Measurements from ENCODE around the gene TNNI2. TPM values are rescaled to one million over a fixed set of nuclear protein-coding genes. Genes with fewer than 3 reads are reported as not detected.

TNNI2 gene
- total RNA-seq: 0.26 TPM in 1 of 2 replicates, not detected in the other

DNA sequence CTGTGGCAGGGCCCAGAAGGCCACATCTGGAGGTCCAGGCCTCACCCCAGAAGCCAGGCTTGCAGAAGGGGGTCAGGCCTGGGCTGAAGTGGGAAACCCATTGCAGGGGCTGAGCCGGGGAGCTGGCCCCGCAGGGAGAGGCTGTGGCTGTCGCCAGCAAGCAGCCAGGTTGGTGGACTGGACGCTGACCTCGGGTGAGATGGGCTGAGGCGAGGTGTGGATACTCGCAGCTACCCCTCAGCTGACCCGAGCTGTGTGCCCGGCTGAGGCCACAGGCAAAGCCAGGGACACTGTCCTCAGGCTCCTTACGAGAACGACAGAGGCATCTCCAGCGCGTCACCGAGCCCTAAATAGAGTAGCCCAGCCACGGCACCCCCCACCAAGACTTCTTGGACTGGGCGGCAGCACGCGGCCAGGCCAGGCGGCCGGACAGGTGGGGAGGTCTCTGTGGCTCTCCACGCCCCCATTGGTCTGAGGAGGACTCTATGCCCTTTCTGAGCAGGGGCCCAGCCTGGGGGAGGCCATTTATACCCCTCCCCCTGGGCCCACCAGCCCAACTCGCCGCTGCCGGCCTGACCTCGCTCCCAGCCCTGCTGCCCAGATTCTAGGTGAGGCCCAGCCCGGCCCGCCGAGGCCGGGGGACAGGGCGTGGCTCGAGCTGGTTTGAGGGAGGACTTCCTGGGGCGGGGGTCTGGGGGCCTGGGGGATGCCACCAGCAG lies at the start of gene TNNI2:
TSS of gene TNNI2 (plus strand) at position 556 of the 719 bp plus-strand sequence. CDS start 716 bp downstream, outside the sequence.
- DNase-seq (ENCODE audit: low read depth) (no peak), FAIRE-seq (no peak)
- Histone ChIP-seq H3K36me3 (ENCODE audit: control insufficient read depth, insufficient read depth, low read length) (no peaks in the 10 kb centered on the region), H3K27me3 (ENCODE audit: control insufficient read depth, insufficient read depth, low read length) (no peaks in the 10 kb centered on the region), H3K4me3 (ENCODE audit: low read depth, low read length) (no peak within 1 kb of the TSS)
- TF ChIP-seq, protein P1, sequence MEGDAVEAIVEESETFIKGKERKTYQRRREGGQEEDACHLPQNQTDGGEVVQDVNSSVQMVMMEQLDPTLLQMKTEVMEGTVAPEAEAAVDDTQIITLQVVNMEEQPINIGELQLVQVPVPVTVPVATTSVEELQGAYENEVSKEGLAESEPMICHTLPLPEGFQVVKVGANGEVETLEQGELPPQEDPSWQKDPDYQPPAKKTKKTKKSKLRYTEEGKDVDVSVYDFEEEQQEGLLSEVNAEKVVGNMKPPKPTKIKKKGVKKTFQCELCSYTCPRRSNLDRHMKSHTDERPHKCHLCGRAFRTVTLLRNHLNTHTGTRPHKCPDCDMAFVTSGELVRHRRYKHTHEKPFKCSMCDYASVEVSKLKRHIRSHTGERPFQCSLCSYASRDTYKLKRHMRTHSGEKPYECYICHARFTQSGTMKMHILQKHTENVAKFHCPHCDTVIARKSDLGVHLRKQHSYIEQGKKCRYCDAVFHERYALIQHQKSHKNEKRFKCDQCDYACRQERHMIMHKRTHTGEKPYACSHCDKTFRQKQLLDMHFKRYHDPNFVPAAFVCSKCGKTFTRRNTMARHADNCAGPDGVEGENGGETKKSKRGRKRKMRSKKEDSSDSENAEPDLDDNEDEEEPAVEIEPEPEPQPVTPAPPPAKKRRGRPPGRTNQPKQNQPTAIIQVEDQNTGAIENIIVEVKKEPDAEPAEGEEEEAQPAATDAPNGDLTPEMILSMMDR (IDR thresholded peaks at IDR 0.05; ENCODE audit: insufficient read depth, low read length, severe bottlenecking): no peak

DNA sequence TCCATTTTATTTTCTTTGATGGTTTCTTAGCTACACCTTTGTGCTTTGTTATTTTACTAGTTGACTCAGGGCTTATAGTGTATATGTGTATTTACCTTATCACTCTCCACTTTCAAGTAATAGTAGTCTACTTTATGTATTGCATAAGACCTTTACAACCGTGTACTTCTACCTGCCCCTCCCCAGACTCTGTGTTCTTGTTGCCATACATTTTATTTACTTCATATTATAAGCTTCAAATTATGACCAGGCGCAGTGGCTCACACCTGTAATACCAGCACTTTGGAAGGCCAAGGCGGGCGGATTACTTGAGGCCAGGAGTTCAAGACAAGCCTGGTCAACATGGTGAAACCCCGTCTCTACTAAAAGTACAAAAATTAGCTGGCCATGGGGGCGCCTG lies 46.9 kb upstream of the TNNI2 start:
- H3K36me3 ChIP-seq (ENCODE audit: control insufficient read depth, insufficient read depth, low read length): no peaks in the 10 kb centered on the region
- FAIRE-seq (no peak), DNase-seq (ENCODE audit: low read depth) (no peak)
- no peak overlapping the region for H3K4me3 ChIP-seq (ENCODE audit: low read depth, low read length)
- TF ChIP-seq, protein P1 (IDR thresholded peaks at IDR 0.05; ENCODE audit: insufficient read depth, low read length, severe bottlenecking): no peak
- H3K27me3 ChIP-seq (ENCODE audit: control insufficient read depth, insufficient read depth, low read length): no peaks in the 10 kb centered on the region

GRCh38 chr11:1792461-1792860 lies 46.3 kb upstream of the TNNI2 start:
- H3K4me3 ChIP-seq (ENCODE audit: low read depth, low read length): no peak overlapping the region

GRCh38 chr11:1793081-1793480 lies 45.7 kb upstream of the TNNI2 start:
- Histone ChIP-seq H3K36me3 (ENCODE audit: control insufficient read depth, insufficient read depth, low read length) (no peaks in the 10 kb centered on the region), H3K27me3 (ENCODE audit: control insufficient read depth, insufficient read depth, low read length) (no peaks in the 10 kb centered on the region), H3K4me3 (ENCODE audit: low read depth, low read length) (no peak overlapping the region)
- FAIRE-seq (no peak), DNase-seq (ENCODE audit: low read depth) (no peak)
- TF ChIP-seq, protein P1 (IDR thresholded peaks at IDR 0.05; ENCODE audit: insufficient read depth, low read length, severe bottlenecking): no peak

More at GRCh38 chr11:1792461-1792860, 46.3 kb upstream of the TNNI2 start:
- Histone ChIP-seq H3K36me3 (ENCODE audit: control insufficient read depth, insufficient read depth, low read length) (no peaks in the 10 kb centered on the region), H3K27me3 (ENCODE audit: control insufficient read depth, insufficient read depth, low read length) (no peaks in the 10 kb centered on the region)
- TF ChIP-seq, protein P1 (IDR thresholded peaks at IDR 0.05; ENCODE audit: insufficient read depth, low read length, severe bottlenecking): no peak
- no peak for FAIRE-seq
- DNase-seq (ENCODE audit: low read depth): no peak

DNA sequence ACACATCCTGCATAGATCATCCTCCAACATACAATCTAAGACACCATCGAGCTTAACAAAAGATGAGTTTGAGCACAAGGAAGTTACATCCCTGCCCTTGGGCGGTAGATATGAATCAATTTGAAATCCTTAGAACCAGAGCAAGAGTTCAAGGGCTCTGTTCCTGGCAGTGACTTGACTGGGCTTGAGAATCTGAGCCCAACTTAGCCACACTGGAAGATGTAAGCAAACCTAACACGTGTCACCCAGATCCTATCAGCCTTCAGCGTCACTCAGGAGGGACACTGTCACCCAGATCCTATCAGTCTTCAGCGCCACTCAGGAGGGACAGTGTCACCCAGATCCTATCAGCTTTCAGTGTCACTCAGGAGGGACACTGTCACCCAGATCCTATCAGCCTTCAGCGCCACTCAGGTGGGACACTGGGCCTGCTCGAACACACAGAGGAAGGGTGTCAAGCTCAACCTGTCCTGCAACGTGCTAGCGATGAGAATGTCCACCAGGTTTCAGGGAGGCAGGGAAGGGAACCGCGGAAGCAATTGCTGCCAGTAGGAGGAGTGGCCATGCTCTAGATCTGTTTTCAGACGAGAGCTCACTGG lies 42.3 kb upstream of the TNNI2 start:
- Histone ChIP-seq H3K27me3 (ENCODE audit: control insufficient read depth, insufficient read depth, low read length) (no peaks in the 10 kb centered on the region), H3K4me3 (ENCODE audit: low read depth, low read length) (no peak overlapping the region), H3K36me3 (ENCODE audit: control insufficient read depth, insufficient read depth, low read length) (no peaks in the 10 kb centered on the region)
- FAIRE-seq (peak; percentile 84), DNase-seq (ENCODE audit: low read depth) (peak; percentile 45)
- TF ChIP-seq, protein P1 (IDR thresholded peaks at IDR 0.05; ENCODE audit: insufficient read depth, low read length, severe bottlenecking): no peak
